Thoracic aorta (tissue), 2 donors: ENCODE results near the gene CT47A1. TPM values are rescaled to one million over a fixed set of nuclear protein-coding genes. Genes with fewer than 3 reads are reported as not detected.
"Not testable (repeated sequence)": the region's sequence is repeated elsewhere in the genome, so short reads cannot be mapped to it uniquely, and the experiment has no call there.

Experiments used
- ATAC-seq: fragments of 150-250 bp; one replicate; pipeline ENCODE4 v1.8.0; 2017; ENCODE audit warnings: low read depth; ENCODE audit not compliant: insufficient number of reproducible peaks, low FRiP score
- DNase-seq: peaks from one replicate; pipeline ENCODE4 v3.0.0-alpha.2; 2020; ENCODE audit warnings: low spot score
- H3K27ac ChIP-seq, 2 donors: fragments of 200-600 bp; sonication (generic); 1 replicate in 1 of 2; 2 replicates in 1 of 2; pipeline ENCODE4 v1.5.1; 2016; ENCODE audit warnings: mild to moderate bottlenecking in 2 of 2, moderate library complexity in 2 of 2
- H3K27me3 ChIP-seq: fragments of 200-600 bp; sonication (generic); replicated peaks from 2 replicates; pipeline ENCODE4 v1.6.0; 2016; ENCODE audit warnings: mild to moderate bottlenecking; ENCODE audit not compliant: insufficient read depth
- H3K36me3 ChIP-seq: fragments of 200-600 bp; sonication (generic); one replicate; pipeline ENCODE4 v1.5.1; 2016
- H3K4me1 ChIP-seq, 2 donors: fragments of 200-600 bp; sonication (generic); 1 replicate in 1 of 2; 2 replicates in 1 of 2; pipeline versions ENCODE4 v1.5.1 to v1.6.0; 2016; ENCODE audit warnings: low read depth in 2 of 2, mild to moderate bottlenecking in 1 of 2; ENCODE audit not compliant: control insufficient read depth in 1 of 2
- H3K4me3 ChIP-seq: fragments of 200-600 bp; sonication (generic); 2 replicates; pipeline ENCODE4 v1.5.1; 2016; ENCODE audit warnings: mild to moderate bottlenecking
- H3K9me3 ChIP-seq: fragments of 200-600 bp; sonication (generic); 2 replicates; pipeline ENCODE4 v1.5.1; 2016
- CTCF ChIP-seq: fragments of 200-600 bp; sonication (generic); IDR thresholded peaks from one replicate; pipeline ENCODE4 v1.5.1; 2019; ENCODE audit warnings: antibody characterized with exemption
- total RNA-seq, 2 donors: library from RNA; depleted of rRNA; stranded (reverse); fragments of >200 nt; gene quantifications; one replicate each; pipeline versions ENCODE4 v1.1.0 to v1.2.3, GENCODE V29; 2016

CT47A1 gene
- total RNA-seq, 2 donors from 2014 or later = not detected

DNA sequence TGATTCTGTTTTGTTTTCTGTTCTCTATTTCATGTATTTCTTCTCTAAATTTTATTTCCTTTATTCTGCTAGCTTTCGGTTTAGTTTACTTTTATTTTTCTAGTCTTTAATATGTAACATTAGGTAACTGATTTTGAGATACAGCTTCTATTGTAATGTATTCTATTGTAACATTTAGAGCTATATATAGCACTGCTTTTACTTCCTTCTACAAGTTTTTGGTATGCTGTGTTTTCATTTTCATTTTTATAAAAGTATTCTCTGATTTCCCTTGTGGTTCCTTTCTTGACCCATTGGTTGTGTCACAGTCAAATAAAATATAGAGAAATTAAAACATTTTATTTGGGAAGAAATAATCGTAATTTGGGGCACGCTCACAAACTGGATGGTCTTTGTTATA is 13.9 kb upstream of the CT47A1 start:
- Histone ChIP-seq H3K4me1 (no peaks in the 10 kb centered on the region), H3K36me3 (no peaks in the 10 kb centered on the region), H3K4me3 (no peak overlapping the region), H3K27ac (no peak overlapping the region), H3K27me3 (no peaks in the 10 kb centered on the region), H3K9me3 (no peaks in the 10 kb centered on the region)
- no peak for DNase-seq
- no peak for TF ChIP-seq CTCF
- ATAC-seq = no peak

- not testable (repeated sequence) for H3K4me3 ChIP-seq, H3K9me3 ChIP-seq, DNase-seq, H3K27me3 ChIP-seq, H3K36me3 ChIP-seq, ATAC-seq, H3K27ac ChIP-seq, H3K4me1 ChIP-seq
Observed at GRCh38 chrX:120956500-120956899, 29.1 kb downstream of the CT47A1 start, which contains the start of gene CT47A7. TSS of gene CT47A7 (minus strand) at chrX:120956600. CDS start at chrX:120956345, 255 bp downstream.

Other genes starting within 250 kb of the CT47A1 start
- not detected for gene CT47B1, start 109.9 kb downstream of the CT47A1 start, total RNA-seq
- gene CT47A11, start 48.6 kb downstream of the CT47A1 start, total RNA-seq = not detected
- gene CT47A10, start 43.7 kb downstream of the CT47A1 start, total RNA-seq = not detected
- not detected for gene CT47A9, start 38.9 kb downstream of the CT47A1 start, total RNA-seq
- gene CT47A8, start 34.0 kb downstream of the CT47A1 start, total RNA-seq = not detected
- gene CT47A7, start 29.2 kb downstream of the CT47A1 start, total RNA-seq = not detected
- not detected for gene CT47A6, start 24.3 kb downstream of the CT47A1 start, total RNA-seq
- gene CT47A5, start 19.4 kb downstream of the CT47A1 start, total RNA-seq = not detected
- not detected for gene CT47A4, start 14.6 kb downstream of the CT47A1 start, total RNA-seq
- gene CT47A3, start 9.7 kb downstream of the CT47A1 start, total RNA-seq = not detected
- not detected for gene CT47A2, start 4.8 kb downstream of the CT47A1 start, total RNA-seq
- 1 to 10 TPM in 1 of 2 donors, under 1 TPM in 1; 0.27 to 2.5 TPM for gene GLUD2, start 61.9 kb upstream of the CT47A1 start, total RNA-seq